GM13976 (cell line): ENCODE data around the gene PYCR2.

ENCODE experiments used
- DNase-seq: peaks from one replicate; pipeline ENCODE4 v3.0.0; 2012; ENCODE audit warnings: low spot score
- in situ Hi-C: fragments of 300-500 bp; cut with MboI; formaldehyde crosslinking; loops from one replicate; pipeline ENCODE4 v1.12.0; 2022; ENCODE audit warnings: low sequenced_read_pairs, mixed read lengths, inconsistent platforms; ENCODE audit not compliant: unreplicated experiment
- TF ChIP-seq, protein P1 (sequence below): IDR thresholded peaks from 2 replicates; pipeline ENCODE4 v1.5.1; 2012; ENCODE audit warnings: borderline replicate concordance, mild to moderate bottlenecking; ENCODE audit not compliant: insufficient read depth; ENCODE audit errors: extremely low read depth, missing control alignments, control extremely low read depth

Gene PYCR2

DNA sequence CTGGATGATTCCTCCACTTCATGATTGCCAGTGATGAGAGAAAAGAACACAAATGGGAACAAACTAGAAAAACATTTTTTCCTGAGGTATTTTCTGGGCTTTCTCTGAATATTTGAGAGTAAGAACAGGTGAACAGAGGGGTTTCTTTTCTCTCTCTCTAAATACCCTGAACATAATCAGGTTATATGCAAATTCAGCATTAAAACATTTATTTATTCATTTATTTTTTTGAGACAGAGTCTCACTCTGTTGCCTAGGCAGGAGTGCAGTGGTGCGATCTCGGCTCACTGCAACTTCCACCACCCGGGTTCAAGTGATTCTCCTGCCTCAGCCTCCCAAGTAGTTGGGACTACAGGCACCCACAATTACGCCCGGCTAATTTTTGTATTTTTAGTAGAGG lies 22.8 kb upstream of the PYCR2 start:
- in situ Hi-C loops = no loop called here
- TF ChIP-seq, protein P1, sequence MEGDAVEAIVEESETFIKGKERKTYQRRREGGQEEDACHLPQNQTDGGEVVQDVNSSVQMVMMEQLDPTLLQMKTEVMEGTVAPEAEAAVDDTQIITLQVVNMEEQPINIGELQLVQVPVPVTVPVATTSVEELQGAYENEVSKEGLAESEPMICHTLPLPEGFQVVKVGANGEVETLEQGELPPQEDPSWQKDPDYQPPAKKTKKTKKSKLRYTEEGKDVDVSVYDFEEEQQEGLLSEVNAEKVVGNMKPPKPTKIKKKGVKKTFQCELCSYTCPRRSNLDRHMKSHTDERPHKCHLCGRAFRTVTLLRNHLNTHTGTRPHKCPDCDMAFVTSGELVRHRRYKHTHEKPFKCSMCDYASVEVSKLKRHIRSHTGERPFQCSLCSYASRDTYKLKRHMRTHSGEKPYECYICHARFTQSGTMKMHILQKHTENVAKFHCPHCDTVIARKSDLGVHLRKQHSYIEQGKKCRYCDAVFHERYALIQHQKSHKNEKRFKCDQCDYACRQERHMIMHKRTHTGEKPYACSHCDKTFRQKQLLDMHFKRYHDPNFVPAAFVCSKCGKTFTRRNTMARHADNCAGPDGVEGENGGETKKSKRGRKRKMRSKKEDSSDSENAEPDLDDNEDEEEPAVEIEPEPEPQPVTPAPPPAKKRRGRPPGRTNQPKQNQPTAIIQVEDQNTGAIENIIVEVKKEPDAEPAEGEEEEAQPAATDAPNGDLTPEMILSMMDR = no peak
- no peak for DNase-seq

DNA sequence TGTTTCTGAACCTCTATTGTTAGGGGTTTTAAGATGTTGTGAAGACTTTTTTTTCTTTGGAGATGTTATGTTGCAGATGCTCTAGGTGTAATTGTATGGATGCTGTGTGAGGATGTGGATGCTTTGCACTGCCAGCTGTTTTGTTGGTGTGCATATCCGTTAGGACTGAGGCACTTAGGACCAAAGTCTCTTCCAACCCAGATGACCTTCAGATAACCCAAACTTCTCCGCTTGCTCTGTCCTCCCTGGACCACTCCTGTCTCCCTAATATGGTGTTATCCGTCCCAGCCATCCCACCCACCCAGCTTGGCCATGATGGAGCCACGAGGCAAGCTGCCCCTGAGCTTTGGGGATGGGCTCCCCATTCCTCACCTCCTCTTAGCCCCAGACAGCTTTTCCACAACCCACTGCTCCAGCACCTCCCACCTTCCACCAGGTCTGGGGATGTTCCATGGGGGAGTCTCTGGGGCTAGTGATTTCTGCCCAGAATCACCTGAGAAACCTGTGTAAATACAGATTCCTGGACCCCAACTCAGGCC lies 22.1 kb upstream of the PYCR2 start:
- no peak for DNase-seq
- in situ Hi-C loops = no loop called here
- TF ChIP-seq, protein P1 = no peak

DNA sequence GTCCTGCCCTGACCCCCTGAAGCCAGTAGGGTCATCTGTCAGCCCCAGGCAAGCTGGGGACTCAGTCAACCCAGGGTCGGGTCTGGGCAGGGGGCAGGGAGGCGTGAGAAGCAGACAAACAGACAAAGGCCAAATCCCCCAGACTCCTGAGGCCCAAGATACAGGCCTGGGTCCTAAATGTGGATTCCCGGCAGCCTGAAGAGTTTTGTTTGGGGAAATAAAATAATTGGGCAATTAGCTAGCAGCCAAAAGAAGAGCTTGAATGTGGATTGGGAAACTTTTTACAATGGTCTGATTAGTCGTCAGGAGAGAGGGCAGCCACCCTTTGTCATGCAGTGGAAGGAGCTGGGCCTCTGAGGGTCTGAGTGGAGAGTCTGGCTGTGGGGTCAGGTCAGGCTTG lies 21.5 kb upstream of the PYCR2 start:
- no peak for DNase-seq
- in situ Hi-C loops = no loop called here
- TF ChIP-seq, protein P1 = no peak

- DNase-seq = peak; percentile 70
- in situ Hi-C loops = no loop called here
- TF ChIP-seq, protein P1 = no peak
These were observed 20.9 kb upstream of the PYCR2 start for GRCh38 chr1:225944951-225945350.

- DNase-seq = no peak
- TF ChIP-seq, protein P1 = no peak
- in situ Hi-C loops = no loop called here
These were observed 20.3 kb upstream of the PYCR2 start for GRCh38 chr1:225944387-225944786.

- TF ChIP-seq, protein P1 = no peak
- no peak for DNase-seq
- in situ Hi-C loops = no loop called here
These were observed 19.5 kb upstream of the PYCR2 start for GRCh38 chr1:225943582-225943981.

DNA sequence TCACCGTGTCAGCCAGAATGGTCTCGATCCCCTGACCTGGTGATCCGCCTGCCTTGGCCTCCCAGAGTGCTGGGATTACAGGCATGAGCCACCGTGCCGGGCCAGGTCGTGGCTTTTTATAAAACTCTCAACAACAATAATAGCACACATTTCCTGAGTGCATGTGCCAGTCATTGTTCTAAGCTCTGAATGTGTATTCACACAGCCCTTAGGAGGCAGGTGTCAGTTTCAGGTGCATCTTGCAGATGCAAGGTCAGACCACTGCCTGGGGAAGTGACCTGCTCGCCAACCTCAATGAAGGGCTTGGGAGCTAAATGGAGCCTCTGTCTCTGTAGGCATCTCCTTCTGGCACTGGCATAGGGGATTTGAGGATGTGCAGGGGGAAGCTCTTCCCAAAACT lies 18.5 kb upstream of the PYCR2 start:
- TF ChIP-seq, protein P1 = no peak
- DNase-seq = peak; percentile 49
- in situ Hi-C loops = no loop called here
